Middle frontal gyrus (tissue), 1 donor: ENCODE data around the gene CTDSPL2.
"Not testable (repeated sequence)": the region's sequence is repeated elsewhere in the genome, so short reads cannot be mapped to it uniquely, and the experiment has no call there.

ENCODE experiments used
- DNase-seq: peaks from one replicate; pipeline ENCODE4 v3.0.0-alpha.2; 2015; ENCODE audit warnings: low spot score; ENCODE audit errors: extremely low spot score

The CTDSPL2 gene

DNA sequence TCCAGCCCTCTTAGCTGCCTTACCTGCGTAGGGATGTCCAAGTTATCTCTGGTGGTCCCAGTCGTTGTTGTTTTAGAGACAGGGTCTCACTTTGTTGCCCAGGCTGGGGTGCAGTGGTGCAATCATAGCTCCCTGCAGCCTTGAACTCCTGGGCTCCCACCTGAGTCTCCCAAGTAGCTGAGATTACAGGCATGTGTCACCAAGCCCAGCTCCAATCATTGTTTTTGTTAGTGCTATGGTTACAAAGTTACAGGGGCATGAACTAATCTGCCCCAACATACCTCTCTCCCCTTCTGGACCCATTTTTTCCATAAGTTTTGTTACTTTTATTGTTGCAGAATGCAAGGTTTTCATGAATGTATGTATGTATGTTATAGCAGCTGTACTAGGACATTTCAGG, 54.7 kb downstream of the CTDSPL2 start:
- no peak for DNase-seq

DNA sequence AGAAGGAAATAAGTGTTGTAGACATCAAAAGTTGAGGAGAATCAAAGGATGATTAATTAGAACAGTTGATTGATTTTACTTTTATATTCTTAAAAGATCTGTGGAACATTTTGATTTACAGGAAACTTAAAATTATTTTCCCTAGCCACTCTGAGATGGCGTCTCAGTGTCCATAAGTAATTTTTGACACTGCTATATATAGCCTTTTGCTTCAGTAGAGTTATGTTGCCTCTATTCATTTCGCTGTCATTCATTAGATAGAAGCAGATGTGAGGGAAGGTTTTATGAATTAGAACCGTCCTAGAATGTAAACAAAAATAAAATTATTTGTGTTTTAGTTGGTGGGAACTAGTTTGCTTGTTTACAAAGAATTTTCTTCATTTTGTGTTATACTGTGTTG, 58.5 kb downstream of the CTDSPL2 start:
- no peak for DNase-seq

DNA sequence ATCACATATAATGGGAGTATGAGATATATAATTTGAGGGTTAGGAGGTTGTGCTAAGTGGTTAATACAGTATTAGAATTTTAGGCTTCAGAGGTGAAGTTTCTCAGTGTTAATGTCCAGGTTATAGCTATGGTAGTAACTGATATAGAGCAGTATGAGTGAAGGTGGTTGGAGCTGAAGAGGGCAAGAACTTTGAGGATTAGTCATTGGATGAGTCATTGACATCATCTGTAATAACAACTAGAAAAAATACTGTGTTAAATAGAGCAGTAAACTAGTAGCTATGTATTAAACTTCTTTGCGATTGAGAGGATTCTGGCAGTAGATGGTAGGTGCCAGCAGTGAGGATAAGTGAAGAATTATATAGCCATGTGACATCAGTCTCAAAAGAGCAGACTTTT, 62.0 kb downstream of the CTDSPL2 start:
- DNase-seq, result no peak

DNA sequence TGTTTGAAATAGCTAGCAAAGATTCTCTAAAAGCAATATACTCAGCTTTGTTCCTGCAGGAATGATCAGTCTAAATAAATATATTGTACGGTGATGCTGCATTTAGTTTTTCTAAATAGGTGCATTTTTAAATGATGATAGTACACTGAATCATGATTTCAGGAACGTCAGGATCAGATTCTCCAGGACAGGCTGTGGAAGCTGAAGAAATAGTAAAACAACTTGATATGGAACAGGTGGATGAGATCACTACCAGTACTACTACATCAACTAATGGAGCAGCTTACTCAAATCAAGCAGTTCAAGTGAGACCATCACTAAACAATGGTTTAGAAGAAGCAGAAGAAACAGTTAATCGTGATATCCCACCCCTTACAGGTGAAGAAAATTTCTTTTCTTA, 63.2 kb downstream of the CTDSPL2 start:
- DNase-seq, result no peak

DNA sequence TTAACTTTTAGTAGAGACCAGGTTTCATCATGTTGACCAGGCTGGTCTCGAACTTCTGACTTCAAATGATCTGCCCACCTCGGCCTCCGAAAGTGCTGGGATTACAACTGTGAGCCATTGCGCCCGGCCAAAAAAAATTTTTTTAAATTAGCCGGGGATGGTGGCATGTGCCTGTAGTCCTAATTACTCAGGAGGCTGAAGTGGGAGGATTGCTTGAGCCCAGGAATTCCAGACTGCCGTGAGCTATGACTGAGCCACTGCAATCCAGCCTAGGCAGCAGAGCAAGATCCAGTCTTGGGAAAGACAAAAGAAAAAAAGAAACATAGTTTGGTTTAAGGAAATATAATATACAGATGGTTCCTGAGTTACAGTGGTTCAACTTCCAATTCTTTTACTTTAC, 64.6 kb downstream of the CTDSPL2 start:
- DNase-seq, result no peak

DNA sequence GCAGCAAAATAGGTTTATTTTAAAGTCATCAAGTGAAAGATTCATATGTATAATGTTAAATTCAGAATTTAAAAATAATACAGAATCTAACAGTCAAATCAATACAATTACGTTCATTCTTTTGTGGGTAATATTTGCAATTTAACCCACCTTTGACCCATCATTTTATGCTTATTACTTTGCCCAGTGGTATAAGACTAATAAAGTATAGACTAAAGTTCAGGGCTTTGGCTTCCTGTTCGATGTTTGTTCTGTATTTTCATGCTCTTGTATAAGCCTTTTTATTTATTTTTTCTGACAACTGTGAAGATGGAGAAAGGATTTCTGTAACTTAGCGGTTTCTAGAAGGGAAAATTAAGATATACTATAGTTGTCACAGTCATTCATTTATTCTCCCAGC, 65.2 kb downstream of the CTDSPL2 start:
- DNase-seq, result no peak

DNA sequence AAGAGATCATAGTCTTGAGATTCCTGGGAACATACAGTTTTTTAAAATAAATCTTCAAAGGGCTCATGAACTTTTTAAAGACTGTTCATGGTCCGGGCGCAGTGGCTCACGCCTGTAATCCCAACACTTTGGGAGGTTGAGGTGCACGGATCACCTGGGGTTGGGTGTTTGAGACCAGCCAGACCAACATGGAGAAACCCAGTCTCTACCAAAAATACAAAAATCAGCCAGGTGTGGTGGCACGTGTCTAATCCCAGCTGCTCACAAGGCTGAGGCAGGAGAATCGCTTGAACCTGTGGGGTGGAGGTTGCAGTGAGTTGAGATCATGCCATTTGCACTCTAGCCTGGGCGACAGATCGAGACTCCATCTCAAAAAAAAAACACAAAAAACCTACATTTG, 68.1 kb downstream of the CTDSPL2 start:
- no peak for DNase-seq

DNA sequence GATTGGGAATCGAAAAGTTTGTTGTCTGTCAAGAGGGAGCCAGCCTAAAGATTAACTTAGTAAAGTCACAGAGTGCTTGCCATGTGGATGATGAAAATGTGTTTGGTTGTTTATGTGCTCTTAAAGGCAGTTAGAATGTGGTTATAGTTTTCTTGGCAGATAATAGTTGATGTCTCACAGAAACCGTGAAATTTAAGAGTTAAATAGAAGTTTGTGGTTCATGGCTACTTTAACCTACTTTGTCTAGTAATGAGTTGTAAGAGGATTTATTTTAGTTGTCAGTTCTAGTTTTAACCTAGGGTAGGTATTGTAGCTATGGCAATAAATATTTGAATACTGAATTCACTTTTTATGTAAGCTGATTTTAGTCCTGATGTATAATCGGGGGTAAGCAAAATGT, 73.1 kb downstream of the CTDSPL2 start:
- no peak for DNase-seq

DNA sequence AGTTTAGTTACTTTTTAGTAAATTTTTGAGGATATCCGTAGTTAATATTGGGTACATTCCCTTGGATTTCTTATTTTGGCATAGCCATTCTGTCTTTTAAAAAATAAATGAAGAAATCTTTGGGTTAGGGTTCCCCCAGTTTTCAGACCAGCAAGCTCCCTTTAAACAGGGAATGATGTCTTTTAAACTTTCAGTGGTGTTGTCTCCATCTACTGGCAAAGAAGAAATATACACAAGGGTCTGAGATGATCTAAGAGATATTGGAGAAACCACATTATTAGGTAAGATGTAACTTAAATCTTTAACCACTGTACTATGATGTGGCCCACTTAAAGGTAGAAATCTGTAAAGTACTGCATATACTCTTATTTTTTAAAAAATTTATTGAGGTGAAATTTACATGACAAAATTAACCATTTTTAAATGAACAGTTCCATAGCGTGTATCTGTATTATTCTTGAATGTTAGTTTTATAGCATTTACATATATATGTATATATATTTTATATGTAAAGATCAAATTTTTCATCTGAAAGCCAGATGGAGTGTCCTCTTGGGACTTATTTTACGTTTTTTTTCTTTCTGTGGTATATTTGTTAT, 74.4 kb downstream of the CTDSPL2 start:
- DNase-seq, result no peak

DNA sequence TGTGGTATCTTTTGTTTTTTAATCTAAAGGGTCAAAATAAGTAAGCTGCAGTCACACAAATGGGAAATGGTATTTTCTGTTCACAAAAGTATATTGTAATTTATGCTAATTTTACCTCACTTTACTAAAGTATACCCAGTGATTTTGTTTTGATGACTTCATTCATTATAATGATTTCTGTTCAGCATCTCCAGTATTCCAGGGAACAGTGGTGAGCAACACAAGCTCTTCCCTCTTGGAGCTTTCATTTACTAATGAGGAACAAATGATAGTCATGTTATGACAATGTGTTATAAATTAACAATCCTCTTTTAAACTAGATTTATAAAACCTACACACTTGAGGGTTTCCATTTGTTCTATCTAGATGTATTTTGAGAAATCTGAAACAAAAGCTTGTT, 89.0 kb downstream of the CTDSPL2 start:
- no peak for DNase-seq

DNA sequence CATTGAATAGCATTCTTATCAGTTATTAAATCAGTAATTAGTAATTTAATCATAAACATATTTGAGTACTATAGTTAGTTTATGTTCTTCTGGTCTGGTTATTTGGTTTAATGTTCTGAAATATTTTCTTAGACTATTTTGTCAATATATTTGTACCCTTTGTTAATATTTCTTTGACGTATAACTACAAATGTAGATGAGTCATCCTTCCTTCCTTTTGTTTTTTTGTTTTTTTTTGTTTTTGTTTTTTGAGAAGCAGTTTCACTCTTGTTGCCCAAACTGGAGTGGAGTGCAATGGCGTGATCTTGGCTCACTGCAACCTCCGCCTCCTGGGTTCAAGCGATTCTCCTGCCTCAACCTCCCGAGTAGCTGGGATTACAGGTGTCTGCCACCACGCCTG, 92.1 kb downstream of the CTDSPL2 start:
- DNase-seq, result no peak

DNA sequence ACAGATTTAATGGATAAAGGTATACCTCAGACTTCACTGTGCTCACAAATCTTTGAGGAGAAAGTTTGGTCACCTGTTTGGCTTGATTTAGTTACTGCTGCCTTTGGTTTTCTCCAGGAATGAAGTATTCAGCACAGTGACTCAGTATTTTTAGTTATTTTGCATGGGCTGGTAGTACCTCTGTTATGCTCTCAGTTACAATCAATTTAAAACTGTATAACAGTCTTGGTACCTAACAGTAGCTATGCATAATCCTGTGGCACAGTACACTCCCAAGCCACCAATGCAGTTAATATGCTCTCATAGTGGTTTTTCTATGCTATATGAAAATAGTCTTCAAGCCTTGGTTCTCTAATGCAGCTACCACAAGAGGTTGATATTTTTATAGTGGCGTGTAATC, 97.6 kb downstream of the CTDSPL2 start:
- no peak for DNase-seq

DNA sequence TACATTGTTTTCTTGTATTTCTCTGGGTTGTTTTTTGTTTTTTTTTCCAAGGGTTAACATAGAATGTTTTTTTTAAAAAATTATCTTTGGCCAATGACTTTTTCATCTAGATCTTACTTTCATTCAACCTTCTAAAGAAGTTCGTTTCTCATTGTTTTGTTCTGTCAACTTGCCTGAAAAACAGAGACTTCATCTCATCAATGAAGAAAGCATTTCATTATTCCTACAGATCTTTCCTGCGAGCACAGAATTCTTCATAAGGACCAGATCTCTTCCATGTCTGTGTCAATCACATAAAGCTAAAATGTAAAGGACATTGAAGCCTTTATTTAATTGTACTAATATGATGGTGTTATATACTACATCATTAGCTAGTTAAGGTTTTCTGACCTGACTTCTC, 99.8 kb downstream of the CTDSPL2 start:
- no peak for DNase-seq

DNA sequence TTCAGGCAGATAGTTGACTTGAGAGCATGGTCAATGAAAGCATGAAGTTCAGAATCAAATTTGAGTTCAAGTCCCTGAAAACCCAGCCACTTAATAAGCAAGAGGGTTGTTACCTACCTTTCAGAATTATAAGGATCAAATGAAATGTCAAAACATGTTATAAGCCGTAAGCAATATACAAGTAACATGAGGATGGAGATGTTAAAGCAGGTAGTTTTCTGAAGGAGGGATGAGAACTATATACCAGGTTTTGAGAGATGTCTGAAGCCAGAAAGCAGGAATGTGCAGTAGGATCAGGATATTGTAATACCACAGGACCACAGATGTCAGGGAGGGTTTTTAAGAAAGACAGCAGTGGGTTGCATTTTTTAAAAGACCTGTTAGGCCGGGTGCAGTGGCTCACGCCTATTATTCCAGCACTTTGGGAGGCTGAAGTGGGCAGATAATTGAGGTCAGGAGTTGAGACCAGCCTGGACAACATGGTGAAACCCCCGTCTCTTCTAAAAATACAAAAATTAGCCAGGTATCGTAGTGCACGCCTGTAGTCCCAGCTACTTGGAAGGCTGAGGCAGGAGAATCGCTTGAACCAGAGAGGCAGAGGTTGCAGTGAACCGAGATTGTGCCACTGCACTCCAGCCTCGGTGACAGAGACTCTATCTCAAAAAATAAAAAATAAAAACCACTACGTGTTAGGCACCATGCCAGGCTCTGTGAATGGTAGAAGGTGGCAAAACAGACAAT, 102.6 kb downstream of the CTDSPL2 start:
- DNase-seq, result no peak

DNA sequence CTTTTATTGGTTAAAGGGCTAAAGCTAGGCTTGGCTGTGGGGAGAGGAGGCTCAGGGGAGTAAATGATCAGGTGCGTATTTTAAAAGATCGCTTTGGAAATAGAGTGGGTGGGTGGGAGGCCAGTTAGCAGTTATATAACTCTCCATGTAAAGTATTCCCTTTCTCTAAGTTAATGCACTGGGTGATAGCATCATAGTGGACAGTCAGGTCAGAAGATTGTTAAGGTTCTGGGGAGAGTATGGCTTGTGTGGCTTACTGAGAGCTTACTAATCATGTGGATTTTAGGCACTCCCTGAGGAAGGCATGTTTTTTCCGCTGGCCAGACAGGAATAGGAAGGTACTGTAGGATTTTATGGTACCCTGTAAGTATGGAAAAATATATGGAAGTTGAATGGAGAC, 103.2 kb downstream of the CTDSPL2 start:
- no peak for DNase-seq

DNA sequence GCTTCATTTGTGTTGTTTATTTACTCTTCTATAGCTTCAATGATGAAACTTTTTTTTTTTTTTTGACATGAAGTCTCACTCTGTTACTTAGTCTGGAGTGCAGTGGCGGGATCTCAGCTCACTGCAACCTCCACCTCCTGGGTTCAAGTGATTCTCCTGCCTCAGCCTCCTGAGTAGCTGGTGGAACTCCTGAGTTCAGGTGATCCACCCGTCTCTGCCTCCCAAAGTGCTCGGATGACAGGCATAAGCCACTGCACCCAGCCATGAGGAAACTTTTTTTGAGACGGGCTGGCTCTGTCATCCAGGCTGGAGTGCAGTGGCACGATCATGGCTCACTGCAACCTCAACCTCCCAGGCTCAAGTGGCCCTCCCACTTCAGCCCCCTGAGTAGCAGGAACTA, 104.8 kb downstream of the CTDSPL2 start:
- DNase-seq, result not testable (repeated sequence)

DNA sequence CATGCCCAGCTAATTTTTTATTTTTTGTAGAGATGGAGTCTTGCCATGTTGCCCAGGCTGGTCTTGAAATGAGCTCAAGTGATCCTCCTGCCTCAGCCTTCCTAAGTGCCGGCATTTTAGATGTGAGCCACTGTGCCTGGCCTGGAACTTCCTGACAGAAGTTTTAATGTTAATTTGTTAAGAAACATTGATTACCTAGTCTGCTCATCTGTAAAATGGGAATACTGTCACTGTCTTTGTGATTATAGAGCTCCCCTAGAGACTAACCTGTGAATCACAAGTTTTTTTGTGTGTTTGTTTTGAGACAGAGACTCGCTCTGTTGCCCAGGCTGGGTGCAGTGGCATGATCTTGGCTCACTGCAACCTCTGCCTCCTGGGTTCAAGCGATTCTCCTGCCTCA, 105.3 kb downstream of the CTDSPL2 start:
- DNase-seq, result no peak

DNA sequence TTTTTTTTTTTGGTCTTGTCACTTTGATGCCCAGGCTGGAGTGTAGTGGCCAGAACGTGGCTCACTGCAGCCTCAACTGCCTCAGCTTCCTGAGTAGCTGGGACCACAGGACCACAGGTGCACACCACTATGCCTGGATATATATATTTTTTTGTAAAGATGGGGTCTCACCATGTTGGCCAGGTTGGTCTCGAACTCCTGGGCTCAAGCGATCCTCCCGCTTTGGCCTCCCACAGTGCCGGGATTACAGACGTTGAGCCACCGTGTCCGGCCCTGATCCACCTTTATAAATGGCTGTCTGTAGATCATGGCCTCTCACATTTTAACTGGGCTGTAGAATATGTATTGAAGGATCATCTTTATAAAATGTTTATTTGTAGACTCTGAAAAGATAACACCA, 107.7 kb downstream of the CTDSPL2 start:
- no peak for DNase-seq

DNA sequence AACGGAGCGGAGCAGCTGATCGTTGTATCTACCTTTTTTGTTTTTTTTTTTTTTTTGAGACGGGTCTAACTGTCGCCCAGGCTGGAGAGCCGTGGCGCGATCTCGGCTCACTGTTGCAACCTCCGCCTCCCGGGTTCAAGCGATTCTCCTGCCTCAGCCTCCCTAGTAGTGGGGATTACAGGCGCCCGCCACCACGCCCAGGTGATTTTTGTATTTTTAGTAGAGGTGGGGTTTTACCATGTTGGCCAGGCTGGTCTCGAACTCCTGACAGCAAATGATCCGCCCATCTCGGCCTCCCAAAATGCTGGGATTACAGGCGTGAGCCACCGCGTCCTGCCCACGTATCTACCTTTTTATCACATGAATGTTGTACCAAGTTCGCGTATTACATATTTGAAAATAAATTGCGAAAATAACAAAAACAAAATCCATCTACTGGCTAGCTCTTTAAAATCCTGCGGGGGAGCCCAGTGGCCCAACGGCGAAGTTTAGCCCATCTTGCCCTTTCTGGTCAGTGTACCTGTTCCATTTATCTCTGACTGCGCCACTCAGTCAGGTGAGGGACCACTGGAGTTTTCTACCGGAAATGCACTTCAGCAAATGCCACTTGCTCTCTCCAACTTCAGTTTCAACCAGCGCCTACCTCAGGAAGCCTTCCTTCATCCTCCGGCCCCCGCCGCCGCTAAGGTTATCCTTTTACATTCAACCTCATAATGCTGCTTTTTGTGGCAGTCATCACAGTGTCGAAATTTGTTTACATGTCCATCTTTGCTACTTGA, 108.3 kb downstream of the CTDSPL2 start:
- DNase-seq, result no peak

DNA sequence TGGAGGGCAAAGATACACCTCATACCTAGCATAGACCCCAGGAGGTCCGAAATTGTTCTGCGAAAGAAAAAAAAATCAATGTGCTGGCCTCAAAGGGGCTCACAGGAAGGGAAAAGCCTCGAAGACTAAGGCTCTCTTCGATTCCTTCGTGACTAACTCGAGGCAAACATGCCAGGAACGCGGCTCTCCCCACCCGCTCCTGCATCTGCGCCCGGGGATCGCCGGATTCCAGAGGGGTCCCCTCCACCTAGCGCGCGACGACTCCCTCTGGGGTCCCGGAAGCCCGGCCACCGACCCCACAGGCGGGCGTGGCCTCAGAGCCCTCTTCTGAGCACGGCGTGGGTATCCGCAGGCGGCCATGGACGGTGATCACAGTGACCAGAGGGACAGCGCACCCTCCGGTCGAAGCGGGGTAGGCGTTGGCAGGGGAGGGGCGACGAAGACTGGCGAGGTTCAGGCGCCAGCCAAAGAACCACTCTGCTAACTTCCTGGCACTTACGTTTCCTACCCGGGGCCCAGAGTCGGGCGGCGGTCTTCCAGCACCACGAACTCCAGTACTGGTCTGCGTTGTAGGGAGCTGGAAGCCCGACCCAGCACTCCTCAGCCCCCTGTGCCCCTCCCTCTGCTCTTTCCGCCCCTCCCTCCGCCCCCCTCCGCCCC, 109.0 kb downstream of the CTDSPL2 start:
- peak; percentile 62 for DNase-seq

DNA sequence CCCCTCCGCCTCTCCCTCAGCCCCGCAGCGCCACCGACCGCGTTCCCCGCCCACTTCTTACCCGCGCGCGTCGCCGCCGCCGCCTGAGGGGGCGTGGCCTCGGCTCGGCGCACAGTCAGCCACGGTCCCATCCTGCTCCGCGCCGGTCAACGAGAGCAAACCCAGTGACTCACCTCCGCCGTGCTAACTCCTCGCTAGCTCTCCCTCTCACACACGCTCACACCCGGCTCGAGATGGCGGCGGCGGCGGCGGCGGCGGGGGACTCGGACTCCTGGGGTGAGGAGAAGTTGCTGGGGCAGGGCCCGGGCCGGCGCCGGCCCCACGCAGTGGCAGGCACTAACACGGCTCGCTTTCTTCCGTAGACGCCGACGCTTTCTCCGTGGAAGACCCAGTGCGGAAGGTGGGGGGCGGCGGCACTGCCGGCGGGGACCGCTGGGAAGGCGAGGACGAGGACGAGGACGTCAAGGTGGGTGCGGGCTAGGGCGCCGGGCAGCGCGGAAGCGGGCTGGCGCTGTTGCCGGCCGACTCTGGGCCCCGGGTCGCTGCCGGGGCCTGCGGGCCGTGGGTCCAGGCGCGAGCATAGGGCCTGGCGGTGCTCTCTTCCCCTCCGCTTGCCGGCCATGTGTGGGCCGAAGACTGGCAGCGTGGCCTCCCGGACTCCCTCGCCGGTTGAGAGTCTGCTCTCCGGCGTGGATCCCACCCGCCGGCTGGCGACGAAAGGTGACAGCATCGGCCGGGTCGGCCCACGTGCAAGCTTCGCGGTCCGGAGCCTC, 109.7 kb downstream of the CTDSPL2 start, which contains the start of gene EIF3J:
Gene EIF3J (plus strand): TSS at position 186 of the 773 bp plus-strand sequence. CDS start 48 bp downstream, at position 234.
- DNase-seq, result peak; percentile 86
